K562 (cell line): ENCODE measurements around the gene SLIT1. TPM values are rescaled to one million over a fixed set of nuclear protein-coding genes. Genes with fewer than 3 reads are reported as not detected.

ENCODE experiments used
- ATAC-seq: fragments of 200-7000 bp; cut with Tn5 transposase; 3 replicates; pipeline ENCODE4 v1.9.1; 2020; ENCODE audit warnings: moderate library complexity
- BruUV-seq: library from RNA; stranded (reverse); fragments of 400-500 nt; replicated peaks from 2 replicates; lab custom pipeline; 2021; lab: Mats Ljungman, UMichigan
- CTCF ChIA-PET: fragments of 300-600 bp; formaldehyde crosslinking; extraction: SDS; loops from one replicate; lab custom pipeline; 2021; ENCODE audit warnings: low intra/inter-chr PET ratio; lab: Yijun Ruan, JAX
- POLR2A ChIA-PET: fragments of 300-600, 350-650 bp; sonication (Branson Sonifier 250); formaldehyde crosslinking; extraction: SDS; loops from one replicate; lab custom pipeline; 2021; ENCODE audit warnings: antibody characterized with exemption, inconsistent platforms; lab: Yijun Ruan, JAX
- DNase-seq, 4 experiments: peaks; one replicate each; pipeline versions ENCODE4 v3.0.0 to v3.0.0-alpha.2; 2011 to 2018; ENCODE audit warnings: low spot score in 3 of 4, mixed read lengths in 3 of 4; ENCODE audit errors: extremely low read depth in 1 of 4
- FAIRE-seq: peaks from 2 replicates; lab custom pipeline; 2011; peaks lifted over from hg19 to GRCh38; lab: Jason Lieb, UNC
- H2AFZ ChIP-seq: 2 replicates; pipeline ENCODE4 v1.6.0; 2011; ENCODE audit warnings: low read depth, low read length, control low read depth, inconsistent platforms
- H3K27ac ChIP-seq: fragments of 200-600 bp; 3 replicates; pipeline ENCODE4 v1.8.0; 2011; ENCODE audit warnings: low read depth, mild to moderate bottlenecking, control low read depth, inconsistent platforms, low read length, moderate library complexity, mixed read lengths; ENCODE audit errors: extremely low read depth
- H3K27me3 ChIP-seq, 2 experiments: fragments of 300-600 bp in 1 of 2; 2 replicates in 1 of 2; 3 replicates in 1 of 2; pipeline versions ENCODE4 v1.6.0 to v1.8.0; 2011; ENCODE audit warnings: inconsistent platforms in 2 of 2, low read length in 2 of 2, mild to moderate bottlenecking in 1 of 2, mixed read lengths in 1 of 2, moderate library complexity in 1 of 2; ENCODE audit not compliant: control insufficient read depth in 2 of 2, insufficient read depth in 2 of 2
- H3K36me3 ChIP-seq: fragments of 300-600 bp; 3 replicates; pipeline ENCODE4 v1.8.0; 2011; ENCODE audit warnings: mild to moderate bottlenecking, low read length, inconsistent platforms; ENCODE audit not compliant: control insufficient read depth, insufficient read depth
- H3K4me1 ChIP-seq, 2 experiments: fragments of 200-600 bp in 1 of 2; replicated peaks in 1 of 2; 2 replicates in 1 of 2; 3 replicates in 1 of 2; pipeline versions ENCODE4 v1.5.1 to v1.8.0; 2011; ENCODE audit warnings: inconsistent platforms in 2 of 2, low read length in 2 of 2, mild to moderate bottlenecking in 1 of 2, mixed read lengths in 1 of 2, moderate library complexity in 1 of 2; ENCODE audit not compliant: control insufficient read depth in 2 of 2, insufficient read depth in 2 of 2
- H3K4me2 ChIP-seq: 2 replicates; pipeline ENCODE4 v1.6.1; 2011; ENCODE audit warnings: low read length, control low read depth, inconsistent platforms, mixed read lengths; ENCODE audit not compliant: insufficient read depth
- H3K4me3 ChIP-seq: fragments of 200-600 bp; sonication (generic), shearing (Covaris generic); 2 replicates; pipeline ENCODE4 v1.5.1; 2016; ENCODE audit warnings: control low read depth, inconsistent platforms
- H3K79me2 ChIP-seq: fragments of 200-600 bp; 3 replicates; pipeline ENCODE4 v1.8.0; 2011; ENCODE audit warnings: low read length, inconsistent platforms; ENCODE audit not compliant: control insufficient read depth, insufficient read depth
- H3K9ac ChIP-seq, 2 experiments: 2 replicates each; pipeline versions ENCODE4 v1.6.0 to v1.6.1; 2011; ENCODE audit warnings: low read depth in 2 of 2, low read length in 2 of 2, control low read depth in 1 of 2, inconsistent platforms in 1 of 2, mild to moderate bottlenecking in 1 of 2, mixed read lengths in 1 of 2; ENCODE audit not compliant: insufficient read depth in 1 of 2
- H3K9me1 ChIP-seq: one replicate; pipeline ENCODE4 v1.6.0; 2011; ENCODE audit warnings: inconsistent platforms, mild to moderate bottlenecking, low read length, moderate library complexity; ENCODE audit not compliant: control insufficient read depth, insufficient read depth
- H3K9me3 ChIP-seq: replicated peaks from 2 replicates; pipeline ENCODE4 v1.5.1; 2011; ENCODE audit warnings: low read depth, low read length, inconsistent platforms; ENCODE audit not compliant: control insufficient read depth, insufficient read depth
- H4K20me1 ChIP-seq: replicated peaks from 2 replicates; pipeline ENCODE4 v1.6.1; 2011; ENCODE audit warnings: low read length, inconsistent platforms, mixed read lengths; ENCODE audit not compliant: control insufficient read depth, insufficient read depth
- CBFA2T2 ChIP-seq: fragments of 450-650 bp; conservative IDR thresholded peaks from 2 replicates; pipeline ENCODE4 v1.6.1; 2017; ENCODE audit warnings: mild to moderate bottlenecking
- ESRRB ChIP-seq: fragments of 250-450 bp; sonication (Bioruptor Pico); IDR thresholded peaks from 2 replicates; pipeline ENCODE4 v1.5.0; 2020; ENCODE audit warnings: mild to moderate bottlenecking, moderate library complexity, borderline replicate concordance
- FOXP1 ChIP-seq: sonication (generic); formaldehyde crosslinking; IDR thresholded peaks from 2 replicates; pipeline ENCODE4 v1.8.0; 2022; ENCODE audit warnings: mild to moderate bottlenecking, missing genetic modification reagents
- HLTF ChIP-seq: fragments of 450-650 bp; IDR thresholded peaks from 2 replicates; pipeline ENCODE4 v1.6.1; 2016
- JUNB ChIP-seq: fragments of 450-650 bp; formaldehyde crosslinking; conservative IDR thresholded peaks from 2 replicates; pipeline ENCODE4 v1.4.0; 2020; ENCODE audit warnings: mild to moderate bottlenecking
- MBD2 ChIP-seq: sonication (generic); IDR thresholded peaks from 2 replicates; pipeline ENCODE4 v1.6.1; 2016; ENCODE audit warnings: low read depth, borderline replicate concordance
- MCM5 ChIP-seq: fragments of 450-650 bp; IDR thresholded peaks from 2 replicates; pipeline ENCODE4 v1.6.1; 2016; ENCODE audit warnings: low read depth
- NR2C1 ChIP-seq, 2 experiments: fragments of 450-650 bp; IDR thresholded peaks; 2 replicates each; pipeline ENCODE4 v1.6.1; 2017; ENCODE audit warnings: mild to moderate bottlenecking in 2 of 2, antibody characterized with exemption in 1 of 2, inconsistent platforms in 1 of 2, missing compliant biosample characterization in 1 of 2, missing genetic modification characterization in 1 of 2
- PCBP2 ChIP-seq: fragments of 200-400 bp; formaldehyde crosslinking; IDR thresholded peaks from 2 replicates; pipeline ENCODE4 v1.6.1; 2018; ENCODE audit warnings: low read length, low read depth, mild to moderate bottlenecking, moderate library complexity; ENCODE audit not compliant: poor library complexity, severe bottlenecking
- PURB ChIP-seq: sonication (generic); formaldehyde crosslinking; IDR thresholded peaks from 2 replicates; pipeline ENCODE4 v1.9.0; 2021; ENCODE audit warnings: low read depth, mild to moderate bottlenecking, missing genetic modification reagents
- SMARCC2 ChIP-seq: fragments of 450-650 bp; IDR thresholded peaks from 2 replicates; pipeline ENCODE4 v1.6.1; 2017; ENCODE audit warnings: antibody characterized with exemption, moderate library complexity, mild to moderate bottlenecking, low read depth
- ZC3H11A ChIP-seq: IDR thresholded peaks from 2 replicates; pipeline ENCODE4 v1.6.1; 2012; ENCODE audit warnings: low read depth, low read length, improper control_type of control experiment
- ZNF174 ChIP-seq: fragments of 250-450 bp; sonication (Bioruptor Pico); IDR thresholded peaks from 2 replicates; pipeline ENCODE4 v1.4.0; 2020; ENCODE audit warnings: mild to moderate bottlenecking
- ZNF239 ChIP-seq: fragments of 250-450 bp; sonication (Bioruptor Pico); IDR thresholded peaks from 2 replicates; pipeline ENCODE4 v1.4.0; 2020; ENCODE audit warnings: mild to moderate bottlenecking
- WGBS: fragments of 100-300 bp; shearing (Covaris generic); methylation state at CpG from one replicate; pipeline ENCODE4 v1.1.6; 2016; ENCODE audit warnings: low coverage, mixed read lengths; ENCODE audit not compliant: insufficient coverage; ENCODE audit errors: missing lambda C conversion rate; 5-methylcytosine and 5-hydroxymethylcytosine counted together
- in situ Hi-C: fragments of 300-500 bp; cut with MboI; formaldehyde crosslinking; loops from 4 replicates; pipeline ENCODE4 v1.15.0; 2018; ENCODE audit warnings: inconsistent platforms, mixed read lengths
- intact Hi-C: fragments of 100-400 bp; cut with micrococcal nuclease; formaldehyde crosslinking; loops from 2 replicates; pipeline ENCODE4 v1.14.2; 2022
- polyA plus RNA-seq, 8 experiments: library from polyadenylated mRNA; depleted of rRNA in 4 of 8; stranded (reverse) in 5 of 8; unstranded in 3 of 8; fragments of >200 nt; fragmentation: Nextera tagmentation in 2 of 8; fragmentation: Illumina TruSeq in 1 of 8; extraction: Ambion mirVana in 2 of 8; extraction: Trizol in 1 of 8; gene quantifications; 2 replicates each; pipeline versions ENCODE4 v1.2.1 to v1.2.3, GENCODE V29; 2011 to 2014; ENCODE audit warnings: inconsistent platforms in 1 of 8, missing spikeins in 1 of 8
- total RNA-seq, 7 experiments: library from RNA; depleted of rRNA in 6 of 7; stranded (reverse); fragments of >200 nt in 6 of 7; fragmentation: Illumina TruSeq in 2 of 7; extraction: Trizol in 2 of 7; gene quantifications; 2 replicates each; pipeline versions ENCODE4 v1.2.1 to v1.2.3, GENCODE V29; 2011 to 2021; ENCODE audit warnings: low replicate concordance in 1 of 7
- TF ChIP-seq, protein P1 (sequence below): fragments of 250-450 bp; sonication (Bioruptor Pico); IDR thresholded peaks from 2 replicates; pipeline ENCODE4 v1.5.0; 2020; ENCODE audit warnings: mild to moderate bottlenecking, borderline replicate concordance
- TF ChIP-seq, protein P2 (sequence below): sonication (generic); IDR thresholded peaks from 2 replicates; pipeline ENCODE4 v1.6.1; 2016

Gene SLIT1
- total and polyA plus RNA-seq, 9 of the 15 experiments (the other 6 are each of a cell fraction or from before 2014, with no cell fraction given) = 0.01 to 0.11 (median 0.04) TPM; not detected in 3

DNA sequence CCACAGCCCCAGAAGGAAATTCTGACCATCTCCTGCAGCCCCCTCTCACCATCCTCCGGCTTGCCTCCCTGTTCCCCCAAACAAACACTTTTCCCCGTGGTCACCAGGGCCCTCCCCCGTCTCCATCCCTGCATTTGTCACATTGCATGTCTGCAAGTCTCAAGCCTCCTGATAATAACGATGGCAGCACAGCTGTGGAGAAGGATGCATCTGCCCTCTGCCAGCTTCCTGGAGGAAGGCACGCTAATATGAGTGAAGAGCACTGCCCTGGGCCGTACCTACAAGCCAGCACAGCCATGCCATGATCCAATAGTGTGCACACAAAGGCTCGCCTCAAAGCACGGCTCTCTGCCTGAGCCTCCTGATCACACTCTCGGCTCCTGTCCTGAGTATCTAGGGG is 98.5 kb downstream of the SLIT1 start:
- no peak overlapping the region for H3K9ac ChIP-seq
- intact Hi-C loops (no loop called here), in situ Hi-C loops (no loop called here)
- H3K9me3 ChIP-seq = no peaks in the 10 kb centered on the region
- TF ChIP-seq PCBP2 (no peak), ZNF174 (CRISPR knock-in tag) (no peak), MBD2 (no peak), JUNB (CRISPR knock-in tag) (no peak), SMARCC2 (no peak), MCM5 (no peak), CBFA2T2 (no peak), FOXP1 (no peak), NR2C1 (IDR thresholded peaks at IDR 0.05) (no peak), NR2C1 (tag; IDR thresholded peaks at IDR 0.05) (no peak), ZC3H11A (no peak), HLTF (no peak), ESRRB (CRISPR knock-in tag) (no peak), ZNF239 (CRISPR knock-in tag) (no peak), PURB (CRISPR knock-in tag) (no peak)
- TF ChIP-seq, protein P1, sequence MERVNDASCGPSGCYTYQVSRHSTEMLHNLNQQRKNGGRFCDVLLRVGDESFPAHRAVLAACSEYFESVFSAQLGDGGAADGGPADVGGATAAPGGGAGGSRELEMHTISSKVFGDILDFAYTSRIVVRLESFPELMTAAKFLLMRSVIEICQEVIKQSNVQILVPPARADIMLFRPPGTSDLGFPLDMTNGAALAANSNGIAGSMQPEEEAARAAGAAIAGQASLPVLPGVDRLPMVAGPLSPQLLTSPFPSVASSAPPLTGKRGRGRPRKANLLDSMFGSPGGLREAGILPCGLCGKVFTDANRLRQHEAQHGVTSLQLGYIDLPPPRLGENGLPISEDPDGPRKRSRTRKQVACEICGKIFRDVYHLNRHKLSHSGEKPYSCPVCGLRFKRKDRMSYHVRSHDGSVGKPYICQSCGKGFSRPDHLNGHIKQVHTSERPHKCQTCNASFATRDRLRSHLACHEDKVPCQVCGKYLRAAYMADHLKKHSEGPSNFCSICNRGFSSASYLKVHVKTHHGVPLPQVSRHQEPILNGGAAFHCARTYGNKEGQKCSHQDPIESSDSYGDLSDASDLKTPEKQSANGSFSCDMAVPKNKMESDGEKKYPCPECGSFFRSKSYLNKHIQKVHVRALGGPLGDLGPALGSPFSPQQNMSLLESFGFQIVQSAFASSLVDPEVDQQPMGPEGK (CRISPR knock-in tag) = no peak
- TF ChIP-seq, protein P2, sequence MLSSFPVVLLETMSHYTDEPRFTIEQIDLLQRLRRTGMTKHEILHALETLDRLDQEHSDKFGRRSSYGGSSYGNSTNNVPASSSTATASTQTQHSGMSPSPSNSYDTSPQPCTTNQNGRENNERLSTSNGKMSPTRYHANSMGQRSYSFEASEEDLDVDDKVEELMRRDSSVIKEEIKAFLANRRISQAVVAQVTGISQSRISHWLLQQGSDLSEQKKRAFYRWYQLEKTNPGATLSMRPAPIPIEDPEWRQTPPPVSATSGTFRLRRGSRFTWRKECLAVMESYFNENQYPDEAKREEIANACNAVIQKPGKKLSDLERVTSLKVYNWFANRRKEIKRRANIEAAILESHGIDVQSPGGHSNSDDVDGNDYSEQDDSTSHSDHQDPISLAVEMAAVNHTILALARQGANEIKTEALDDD = no peak
- ChIA-PET CTCF (no interaction called here), POLR2A (no interaction called here)
- H3K4me3 ChIP-seq = no peak overlapping the region
- no peaks in the 10 kb centered on the region; the same call in 1 of the 2 replicates for H4K20me1 ChIP-seq
- DNase-seq (no peak), FAIRE-seq (no peak), ATAC-seq (no peak)
- peaks cover 2 to 23% of the 10 kb centered on the region in 2 experiments; a peak in 3 of 5 replicates for H3K27me3 ChIP-seq
- H2AFZ ChIP-seq = no peak overlapping the region
- no peaks in the 10 kb centered on the region for H3K4me1 ChIP-seq
- no TSS peak for BruUV-seq
- no peaks in the 10 kb centered on the region for H3K36me3 ChIP-seq
- H3K9me1 ChIP-seq = no peaks in the 10 kb centered on the region
- 0% methylated on average over 8 of the region's 9 CpGs for WGBS
- H3K27ac ChIP-seq = no peak overlapping the region
- H3K4me2 ChIP-seq = no peak overlapping the region
- no peaks in the 10 kb centered on the region for H3K79me2 ChIP-seq
